Activated T-cell treated with anti-CD3 and anti-CD28 coated beads for 24 hours (primary cell): ENCODE results near the gene GPR151.
A peak's percentile ranks its signal among the peaks of the same experiment; 100 is the strongest.
"Not testable (repeated sequence)": the region's sequence is repeated elsewhere in the genome, so short reads cannot be mapped to it uniquely, and the experiment has no call there.

Experiments
- DNase-seq: peaks from one replicate; pipeline ENCODE4 v3.0.0-alpha.2; 2020; ENCODE audit warnings: low read depth

GPR151 gene

GRCh38 chr5:146516151-146516475, at the start of gene GPR151:
GPR151 (minus strand) TSS chr5:146516190; CDS start chr5:146516113, 77 bp downstream.
- no peak for DNase-seq

- DNase-seq = no peak
Measured at GRCh38 chr5:146564007-146564762, 48.2 kb upstream of the GPR151 start.

- DNase-seq = no peak
Measured at GRCh38 chr5:146562461-146562860, 46.5 kb upstream of the GPR151 start.

- no peak for DNase-seq
Measured at GRCh38 chr5:146561711-146562110, 45.7 kb upstream of the GPR151 start.

GRCh38 chr5:146560205-146560812, 44.3 kb upstream of the GPR151 start:
- DNase-seq = no peak

- DNase-seq = not testable (repeated sequence)
Measured at GRCh38 chr5:146556884-146557283, 40.9 kb upstream of the GPR151 start.

- no peak for DNase-seq
Measured at GRCh38 chr5:146553446-146553845, 37.5 kb upstream of the GPR151 start.

GRCh38 chr5:146549615-146550014, 33.6 kb upstream of the GPR151 start:
- DNase-seq = no peak

GRCh38 chr5:146548781-146549449, 32.9 kb upstream of the GPR151 start:
- no peak for DNase-seq

GRCh38 chr5:146544232-146544631, 28.2 kb upstream of the GPR151 start:
- DNase-seq = no peak

GRCh38 chr5:146541958-146542849, 26.2 kb upstream of the GPR151 start:
- peak; percentile 52 for DNase-seq

GRCh38 chr5:146540414-146540813, 24.4 kb upstream of the GPR151 start:
- DNase-seq = no peak

- no peak for DNase-seq
Measured at GRCh38 chr5:146539973-146540372, 24.0 kb upstream of the GPR151 start.

- DNase-seq = no peak
Measured at GRCh38 chr5:146538432-146538831, 22.4 kb upstream of the GPR151 start.

- no peak for DNase-seq
Measured at GRCh38 chr5:146533882-146534281, 17.9 kb upstream of the GPR151 start.

GRCh38 chr5:146533260-146533857, 17.4 kb upstream of the GPR151 start:
- peak; percentile 65 for DNase-seq

- no peak for DNase-seq
Measured at GRCh38 chr5:146529984-146530383, 14.0 kb upstream of the GPR151 start.

- DNase-seq = no peak
Measured at GRCh38 chr5:146528236-146528635, 12.2 kb upstream of the GPR151 start.

GRCh38 chr5:146527785-146528184, 11.8 kb upstream of the GPR151 start:
- DNase-seq = no peak

GRCh38 chr5:146523698-146524097, 7.7 kb upstream of the GPR151 start:
- DNase-seq = no peak

GRCh38 chr5:146521403-146522106, 5.6 kb upstream of the GPR151 start:
- no peak for DNase-seq
